CD4-positive, alpha-beta T cell (primary cell): ENCODE data around the gene SEC61A2. TPM values are rescaled to one million over a fixed set of nuclear protein-coding genes. Genes with fewer than 3 reads are reported as not detected.

Experiments used
- ATAC-seq: fragments of 200-7000 bp; cut with Tn5 transposase; one replicate; pipeline ENCODE4 v1.10.0; 2022; ENCODE audit warnings: mild to moderate bottlenecking; ENCODE audit not compliant: poor library complexity
- CTCF ChIA-PET: fragments of 350-600 bp; sonication (Branson Sonifier 250); formaldehyde crosslinking; loops from one replicate; lab custom pipeline; 2021; ENCODE audit warnings: antibody characterized with exemption, inconsistent platforms; lab: Charles Lee
- POLR2A ChIA-PET: fragments of 350-600 bp; sonication (Branson Sonifier 250); formaldehyde crosslinking; loops from one replicate; lab custom pipeline; 2021; ENCODE audit warnings: antibody characterized with exemption, inconsistent platforms; lab: Charles Lee
- DNase-seq, 14 experiments: peaks; one replicate each; pipeline ENCODE4 v3.0.0-alpha.2; 2013 to 2020; ENCODE audit warnings: mixed read lengths in 2 of 14
- H3K27ac ChIP-seq, 2 donors: one replicate each; pipeline versions ENCODE4 v1.5.1 to v1.7.0; 2013; ENCODE audit warnings: low read length in 2 of 2, low read depth in 1 of 2, mild to moderate bottlenecking in 1 of 2
- H3K27me3 ChIP-seq, 2 experiments: 1 replicate in 1 of 2; 2 replicates in 1 of 2; pipeline versions ENCODE4 v1.6.1 to v1.7.0; 2013; ENCODE audit warnings: low read length in 2 of 2, control low read depth in 1 of 2, mild to moderate bottlenecking in 1 of 2, moderate library complexity in 1 of 2; ENCODE audit not compliant: insufficient read depth in 2 of 2, control insufficient read depth in 1 of 2
- H3K36me3 ChIP-seq: one replicate; pipeline ENCODE4 v1.6.1; 2013; ENCODE audit warnings: low read length, control low read depth; ENCODE audit not compliant: insufficient read depth
- H3K4me1 ChIP-seq: one replicate; pipeline ENCODE4 v1.6.1; 2013; ENCODE audit warnings: low read length, control low read depth; ENCODE audit not compliant: insufficient read depth
- H3K4me3 ChIP-seq: one replicate; pipeline ENCODE4 v1.5.1; 2013; ENCODE audit warnings: mild to moderate bottlenecking, low read length, moderate library complexity
- H3K9me3 ChIP-seq, 2 experiments: 1 replicate in 1 of 2; 2 replicates in 1 of 2; pipeline versions ENCODE4 v1.6.1 to v1.7.0; 2013; ENCODE audit warnings: low read length in 2 of 2, mild to moderate bottlenecking in 2 of 2, control low read depth in 1 of 2, moderate library complexity in 1 of 2; ENCODE audit not compliant: control insufficient read depth in 1 of 2, insufficient read depth in 1 of 2
- H3K27ac Mint-ChIP-seq: one replicate; pipeline ENCODE4 v1.8.0; 2020; ENCODE audit warnings: mixed read lengths
- H3K27me3 Mint-ChIP-seq: one replicate; pipeline ENCODE4 v1.8.0; 2021; ENCODE audit warnings: mixed read lengths
- H3K36me3 Mint-ChIP-seq: one replicate; pipeline ENCODE4 v1.8.0; 2021; ENCODE audit warnings: low read depth, mixed read lengths
- H3K4me1 Mint-ChIP-seq: one replicate; pipeline ENCODE4 v1.8.0; 2021; ENCODE audit warnings: low read depth, mixed read lengths
- H3K4me3 Mint-ChIP-seq: one replicate; pipeline ENCODE4 v1.8.0; 2020; ENCODE audit warnings: mild to moderate bottlenecking, mixed read lengths
- H3K9me3 Mint-ChIP-seq: one replicate; pipeline ENCODE4 v1.8.0; 2020; ENCODE audit warnings: mixed read lengths
- CTCF ChIP-seq: fragments of 200-600 bp; IDR thresholded peaks from one replicate; pipeline ENCODE4 v1.8.0; 2022; ENCODE audit warnings: antibody characterized with exemption, mild to moderate bottlenecking
- intact Hi-C, 2 experiments: fragments of 100-400 bp; cut with DNase I in 1 of 2; cut with micrococcal nuclease in 1 of 2; formaldehyde crosslinking; loops; one replicate each; pipeline versions ENCODE4 v1.15.1 to v1.9.0; 2023 to 2025; cut with DNase I, micrococcal nuclease
- microRNA-seq: library from miRNA; unstranded; fragments of <30 nt; microRNA quantifications from one replicate; pipeline ENCODE4 v1.2.0, GENCODE V29; 2021; ENCODE audit warnings: borderline microRNAs expressed, borderline replicate concordance
- total RNA-seq, 174 experiments: library from RNA in 2 of 174; stranded (reverse) in 2 of 174; gene quantifications; one replicate each; pipeline ENCODE4 v1.2.3 and lab custom pipeline; 2021 to 2026

The SEC61A2 gene
- total RNA-seq, 2 experiments from 2014 or later: 9.9 to 10.8 TPM

DNA sequence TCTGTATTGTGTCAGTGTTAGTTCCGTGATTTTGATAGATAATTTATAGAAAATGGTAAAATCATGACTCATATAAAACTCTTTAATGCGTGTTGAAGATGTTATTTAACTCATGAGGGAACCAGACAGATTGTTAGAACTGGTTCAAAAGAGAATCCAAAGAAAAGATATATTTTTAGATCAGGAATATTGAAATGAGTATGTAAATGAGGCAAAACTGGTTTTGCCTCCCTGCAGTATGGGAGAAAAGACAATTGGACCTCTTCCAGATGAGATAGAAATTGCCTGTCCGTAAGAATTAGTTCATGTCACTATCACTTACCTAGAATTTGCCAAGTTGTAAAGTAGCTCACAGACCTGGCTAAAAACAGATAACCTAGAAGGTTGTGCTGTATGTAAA lies 84.1 kb downstream of the SEC61A2 start:
- ChIA-PET POLR2A (interaction anchor here (2.7 kb wide), 1 partner anchor 18 kb away, joined by 24 read pairs; the partner anchor contains the start of genes CDC123 and NUDT5), CTCF (interaction anchor here (2.2 to 2.8 kb wide), 3 partner anchors 13 to 497 kb away, joined by 11 to 17 read pairs (median 14); no protein-coding TSS in a partner anchor)
- Histone ChIP-seq H3K36me3 (peaks cover 71% of the 10 kb centered on the region), H3K27ac (no peak overlapping the region), H3K4me3 (no peak overlapping the region), H3K4me1 (no peaks in the 10 kb centered on the region), H3K9me3 (no peaks in the 10 kb centered on the region), H3K27me3 (no peaks in the 10 kb centered on the region)
- Mint-ChIP-seq H3K9me3 (no peaks in the 10 kb centered on the region), H3K27me3 (no peaks in the 10 kb centered on the region), H3K4me1 (peaks cover 32% of the 10 kb centered on the region), H3K36me3 (peaks cover 82% of the 10 kb centered on the region), H3K4me3 (no peak overlapping the region), H3K27ac (no peak overlapping the region)
- intact Hi-C loops: loop anchor here (1.0 to 5.0 kb wide), 5 partner anchors 19 to 689 kb away; partner anchors contain the start of gene NUDT5 (in 1 of the 2)
- no peak for ATAC-seq
- no peak for TF ChIP-seq CTCF
- DNase-seq: no peak

DNA sequence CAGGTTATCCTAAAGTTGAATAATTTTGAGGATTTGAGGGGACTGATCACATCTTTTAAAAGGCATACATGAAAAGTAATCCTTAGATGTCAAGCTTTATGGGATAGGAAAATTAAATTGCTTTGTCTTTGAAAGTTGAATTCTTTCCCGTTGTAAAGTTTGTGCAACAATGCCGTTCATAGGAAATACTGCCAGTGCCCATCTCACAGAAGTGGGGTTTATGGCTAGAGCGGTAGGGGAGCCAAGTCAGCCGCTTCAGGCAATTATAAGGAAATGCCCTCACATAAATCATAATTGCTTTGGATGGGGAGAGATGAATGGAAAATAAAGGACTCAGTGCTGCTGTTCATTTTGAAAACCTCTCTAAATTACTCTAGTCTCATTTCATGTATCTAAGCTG lies 84.6 kb downstream of the SEC61A2 start:
- CTCF ChIA-PET: interaction anchor here (0.6 to 2.8 kb wide), 10 partner anchors 13 to 688 kb away, joined by 3 to 20 read pairs (median 8); partner anchors contain the start of genes CDC123 and NUDT5
- intact Hi-C loops: loop anchor here (1.0 to 5.0 kb wide), 5 partner anchors 19 to 689 kb away; partner anchors contain the start of gene NUDT5 (in 1 of the 2)
- TF ChIP-seq CTCF: no peak
- no peaks in the 10 kb centered on the region for H3K27me3 Mint-ChIP-seq
- peaks cover 29% of the 10 kb centered on the region for H3K4me1 Mint-ChIP-seq
- DNase-seq: no peak
- ATAC-seq: no peak
- no peak overlapping the region for H3K27ac ChIP-seq
- no peak overlapping the region for H3K4me3 Mint-ChIP-seq
- no peak overlapping the region for H3K4me3 ChIP-seq
- H3K27ac Mint-ChIP-seq: no peak overlapping the region
- H3K36me3 Mint-ChIP-seq: peaks cover 82% of the 10 kb centered on the region
- no peaks in the 10 kb centered on the region for H3K4me1 ChIP-seq
- H3K9me3 Mint-ChIP-seq: no peaks in the 10 kb centered on the region
- no peaks in the 10 kb centered on the region for H3K9me3 ChIP-seq
- H3K36me3 ChIP-seq: peaks cover 71% of the 10 kb centered on the region
- no peaks in the 10 kb centered on the region for H3K27me3 ChIP-seq
- POLR2A ChIA-PET: interaction anchor here (0.6 to 2.7 kb wide), 4 partner anchors 10 to 688 kb away, joined by 3 to 24 read pairs (median 4); partner anchors contain the start of genes CDC123 and NUDT5

GRCh38 chr10:12214763-12215218 lies 85.3 kb downstream of the SEC61A2 start:
- ChIA-PET POLR2A (interaction anchor here (0.6 to 2.7 kb wide), 4 partner anchors 11 to 688 kb away, joined by 3 to 24 read pairs (median 4); partner anchors contain the start of genes CDC123 and NUDT5), CTCF (interaction anchor here (0.6 to 2.8 kb wide), 16 partner anchors 10 to 687 kb away, joined by 3 to 20 read pairs (median 4); partner anchors contain the start of genes CDC123 and NUDT5)
- intact Hi-C loops: loop anchor here (1.0 to 5.0 kb wide), 6 partner anchors 20 to 688 kb away; partner anchors contain the start of gene NUDT5 (in 1 of the 2)
- Mint-ChIP-seq H3K27ac (peak overlapping the region; percentile 76), H3K36me3 (peaks cover 78% of the 10 kb centered on the region), H3K4me3 (peak overlapping the region; percentile 62), H3K4me1 (peaks cover 29% of the 10 kb centered on the region), H3K27me3 (no peaks in the 10 kb centered on the region), H3K9me3 (no peaks in the 10 kb centered on the region)
- Histone ChIP-seq H3K27me3 (no peaks in the 10 kb centered on the region), H3K4me1 (no peaks in the 10 kb centered on the region), H3K36me3 (peaks cover 67% of the 10 kb centered on the region), H3K27ac (no peak overlapping the region), H3K4me3 (peak overlapping the region; percentile 20), H3K9me3 (no peaks in the 10 kb centered on the region)
- peak; percentile 86 for TF ChIP-seq CTCF
- ATAC-seq (peak; percentile 52), DNase-seq (peak in 9 of 14 experiments; percentile 8 to 77 (median 36))

Small RNAs within 50 kb of the gene (microRNA-seq; reads per million reads assigned to microRNA genes)
- not detected for gene MIR548AK

Other genes starting within 250 kb of the SEC61A2 start
- gene UPF2, start 86.9 kb upstream of the SEC61A2 start, total RNA-seq: 10 to 100 TPM; 14.5 to 15.3 TPM
- gene DHTKD1, start 60.7 kb upstream of the SEC61A2 start, total RNA-seq: 1 to 10 TPM; 5.1 to 5.3 TPM
- 10 to 100 TPM; 11.6 to 13.5 TPM for gene NUDT5, start 66.2 kb downstream of the SEC61A2 start, total RNA-seq
- gene CDC123, start 66.5 kb downstream of the SEC61A2 start, total RNA-seq: 10 to 100 TPM; 34.7 to 40.5 TPM
- gene CAMK1D, start 219.9 kb downstream of the SEC61A2 start, total RNA-seq: 10 to 100 TPM; 28.8 to 35.3 TPM